OCI-LY7 (cell line): ENCODE results near the gene NLGN1.

Experiments
- EZH2phosphoT487 ChIP-seq: fragments of 200-600 bp; sonication (generic); IDR thresholded peaks from 2 replicates; pipeline ENCODE4 v1.6.1; 2018; ENCODE audit warnings: low read depth, borderline replicate concordance, mild to moderate bottlenecking, mixed run types, antibody characterized with exemption, low read length, moderate library complexity, mixed read lengths
- TF ChIP-seq, protein P1 (sequence below): fragments of 200-600 bp; sonication (generic); conservative IDR thresholded peaks from 2 replicates; pipeline ENCODE4 v1.5.1; 2014; ENCODE audit warnings: mild to moderate bottlenecking, antibody characterized with exemption, low read length, moderate library complexity, mixed read lengths

GRCh38 chr3:173690542-173691180, 293.1 kb downstream of the NLGN1 start:
- TF ChIP-seq, protein P1, sequence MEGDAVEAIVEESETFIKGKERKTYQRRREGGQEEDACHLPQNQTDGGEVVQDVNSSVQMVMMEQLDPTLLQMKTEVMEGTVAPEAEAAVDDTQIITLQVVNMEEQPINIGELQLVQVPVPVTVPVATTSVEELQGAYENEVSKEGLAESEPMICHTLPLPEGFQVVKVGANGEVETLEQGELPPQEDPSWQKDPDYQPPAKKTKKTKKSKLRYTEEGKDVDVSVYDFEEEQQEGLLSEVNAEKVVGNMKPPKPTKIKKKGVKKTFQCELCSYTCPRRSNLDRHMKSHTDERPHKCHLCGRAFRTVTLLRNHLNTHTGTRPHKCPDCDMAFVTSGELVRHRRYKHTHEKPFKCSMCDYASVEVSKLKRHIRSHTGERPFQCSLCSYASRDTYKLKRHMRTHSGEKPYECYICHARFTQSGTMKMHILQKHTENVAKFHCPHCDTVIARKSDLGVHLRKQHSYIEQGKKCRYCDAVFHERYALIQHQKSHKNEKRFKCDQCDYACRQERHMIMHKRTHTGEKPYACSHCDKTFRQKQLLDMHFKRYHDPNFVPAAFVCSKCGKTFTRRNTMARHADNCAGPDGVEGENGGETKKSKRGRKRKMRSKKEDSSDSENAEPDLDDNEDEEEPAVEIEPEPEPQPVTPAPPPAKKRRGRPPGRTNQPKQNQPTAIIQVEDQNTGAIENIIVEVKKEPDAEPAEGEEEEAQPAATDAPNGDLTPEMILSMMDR = no peak
- TF ChIP-seq EZH2phosphoT487 = no peak
